Duodenal mucosa (tissue), 2 donors: ENCODE results near the gene GOSR2.

ENCODE experiments used
- H3K27ac ChIP-seq: one replicate; pipeline ENCODE4 v1.7.0; 2013; ENCODE audit warnings: low read depth, low read length
- H3K27me3 ChIP-seq, 2 donors: one replicate each; pipeline ENCODE4 v1.7.0; 2013; ENCODE audit warnings: low read length in 2 of 2, control low read depth in 1 of 2; ENCODE audit not compliant: insufficient read depth in 2 of 2, control insufficient read depth in 1 of 2
- H3K36me3 ChIP-seq, 2 donors: one replicate each; pipeline ENCODE4 v1.7.0; 2013; ENCODE audit warnings: low read length in 2 of 2, control low read depth in 1 of 2; ENCODE audit not compliant: insufficient read depth in 2 of 2, control insufficient read depth in 1 of 2
- H3K4me1 ChIP-seq, 2 donors: one replicate each; pipeline ENCODE4 v1.7.0; 2013; ENCODE audit warnings: low read length in 2 of 2, control low read depth in 1 of 2; ENCODE audit not compliant: insufficient read depth in 2 of 2, control insufficient read depth in 1 of 2
- H3K4me3 ChIP-seq, 2 donors: one replicate each; pipeline ENCODE4 v1.7.0; 2013; ENCODE audit warnings: low read length in 2 of 2, low read depth in 1 of 2
- H3K9ac ChIP-seq, 2 donors: one replicate each; pipeline ENCODE4 v1.7.0; 2013; ENCODE audit warnings: low read length in 2 of 2, low read depth in 1 of 2
- H3K9me3 ChIP-seq, 2 donors: one replicate each; pipeline ENCODE4 v1.7.0; 2013; ENCODE audit warnings: low read length in 2 of 2, control low read depth in 1 of 2; ENCODE audit not compliant: control insufficient read depth in 1 of 2

The GOSR2 gene

GRCh38 chr17:46922804-46923635 lies at the start of gene GOSR2:
GOSR2 (plus strand) TSS chr17:46923160; CDS start chr17:46923193, 33 bp downstream.
- Histone ChIP-seq H3K9me3 (no peaks in the 10 kb centered on the region), H3K4me3 (peak within 1 kb of the TSS; percentile 99), H3K27ac (peak within 1 kb of the TSS; percentile 99), H3K36me3 (no peaks in the 10 kb centered on the region), H3K4me1 (peaks cover 32 to 39% of the 10 kb centered on the region in 2 donors), H3K9ac (peak within 1 kb of the TSS; percentile 97), H3K27me3 (no peaks in the 10 kb centered on the region)

- no peaks in the 10 kb centered on the region for H3K27me3 ChIP-seq
- H3K4me3 ChIP-seq = no peak overlapping the region
- H3K27ac ChIP-seq = no peak overlapping the region
- H3K9ac ChIP-seq = no peak overlapping the region
- no peaks in the 10 kb centered on the region for H3K36me3 ChIP-seq
- peaks cover 22 to 23% of the 10 kb centered on the region in 2 donors for H3K4me1 ChIP-seq
- no peaks in the 10 kb centered on the region for H3K9me3 ChIP-seq
Measured at GRCh38 chr17:46873941-46874645, 48.9 kb upstream of the GOSR2 start.

- no peak overlapping the region for H3K4me3 ChIP-seq
- no peaks in the 10 kb centered on the region for H3K36me3 ChIP-seq
- H3K4me1 ChIP-seq = peaks cover 17 to 18% of the 10 kb centered on the region in 2 donors
- no peak overlapping the region for H3K27ac ChIP-seq
- H3K27me3 ChIP-seq = no peaks in the 10 kb centered on the region
- no peaks in the 10 kb centered on the region for H3K9me3 ChIP-seq
- H3K9ac ChIP-seq = no peak overlapping the region
Measured at GRCh38 chr17:46874906-46875305, 48.1 kb upstream of the GOSR2 start.

GRCh38 chr17:46875849-46876352 lies 47.1 kb upstream of the GOSR2 start:
- Histone ChIP-seq H3K4me3 (no peak overlapping the region), H3K4me1 (peaks cover 8 to 10% of the 10 kb centered on the region in 2 donors), H3K9me3 (no peaks in the 10 kb centered on the region), H3K36me3 (no peaks in the 10 kb centered on the region), H3K9ac (peak overlapping the region in 1 of 2 donors; percentile 44), H3K27ac (no peak overlapping the region), H3K27me3 (no peaks in the 10 kb centered on the region)

- H3K27ac ChIP-seq = no peak overlapping the region
- H3K4me3 ChIP-seq = no peak overlapping the region
- peak overlapping the region in 1 of 2 donors; percentile 44 for H3K9ac ChIP-seq
- H3K36me3 ChIP-seq = no peaks in the 10 kb centered on the region
- peaks cover 3 to 6% of the 10 kb centered on the region in 2 donors for H3K4me1 ChIP-seq
- no peaks in the 10 kb centered on the region for H3K9me3 ChIP-seq
- H3K27me3 ChIP-seq = no peaks in the 10 kb centered on the region
Measured at GRCh38 chr17:46876353-46876887, 46.5 kb upstream of the GOSR2 start.

- Histone ChIP-seq H3K4me1 (peaks cover 0 to 6% of the 10 kb centered on the region in 2 donors), H3K27me3 (no peaks in the 10 kb centered on the region), H3K4me3 (no peak overlapping the region), H3K27ac (no peak overlapping the region), H3K9ac (no peak overlapping the region), H3K36me3 (no peaks in the 10 kb centered on the region), H3K9me3 (no peaks in the 10 kb centered on the region)
Measured at GRCh38 chr17:46876926-46877325, 46.0 kb upstream of the GOSR2 start.

- no peak overlapping the region for H3K9ac ChIP-seq
- no peak overlapping the region for H3K4me3 ChIP-seq
- H3K9me3 ChIP-seq = no peaks in the 10 kb centered on the region
- no peak overlapping the region for H3K27ac ChIP-seq
- no peaks in the 10 kb centered on the region for H3K36me3 ChIP-seq
- peaks cover 0 to 6% of the 10 kb centered on the region in 2 donors for H3K4me1 ChIP-seq
- no peaks in the 10 kb centered on the region for H3K27me3 ChIP-seq
Measured at GRCh38 chr17:46877466-46877865, 45.5 kb upstream of the GOSR2 start.

GRCh38 chr17:46878055-46878454 lies 44.9 kb upstream of the GOSR2 start:
- no peak overlapping the region for H3K4me3 ChIP-seq
- H3K9me3 ChIP-seq = no peaks in the 10 kb centered on the region
- no peaks in the 10 kb centered on the region for H3K27me3 ChIP-seq
- H3K27ac ChIP-seq = no peak overlapping the region
- H3K36me3 ChIP-seq = no peaks in the 10 kb centered on the region
- H3K9ac ChIP-seq = no peak overlapping the region
- peaks cover 0 to 6% of the 10 kb centered on the region in 2 donors for H3K4me1 ChIP-seq

GRCh38 chr17:46879101-46879500 lies 43.9 kb upstream of the GOSR2 start:
- Histone ChIP-seq H3K4me3 (no peak overlapping the region), H3K36me3 (no peaks in the 10 kb centered on the region), H3K27me3 (no peaks in the 10 kb centered on the region), H3K4me1 (peaks cover 0 to 6% of the 10 kb centered on the region in 2 donors), H3K27ac (no peak overlapping the region), H3K9me3 (no peaks in the 10 kb centered on the region), H3K9ac (no peak overlapping the region)

- H3K9me3 ChIP-seq = no peaks in the 10 kb centered on the region
- no peaks in the 10 kb centered on the region for H3K27me3 ChIP-seq
- H3K36me3 ChIP-seq = no peaks in the 10 kb centered on the region
- H3K9ac ChIP-seq = no peak overlapping the region
- H3K4me3 ChIP-seq = no peak overlapping the region
- H3K27ac ChIP-seq = no peak overlapping the region
- peaks cover 0 to 3% of the 10 kb centered on the region in 2 donors for H3K4me1 ChIP-seq
Measured at GRCh38 chr17:46881015-46881414, 41.9 kb upstream of the GOSR2 start.
